HG03095 (cell line): ENCODE results near the gene RAB31.
"Not testable (repeated sequence)": the region's sequence is repeated elsewhere in the genome, so short reads cannot be mapped to it uniquely, and the experiment has no call there.

ENCODE experiments used
- ATAC-seq: cut with Tn5 transposase; IDR thresholded peaks from one replicate; pipeline ENCODE4 v1.9.1; 2021; ENCODE audit warnings: moderate library complexity; ENCODE audit not compliant: unreplicated experiment

The RAB31 gene

GRCh38 chr18:9708057-9708433, at the start of gene RAB31:
Gene RAB31, plus strand, starts transcription at chr18:9708301. Its CDS starts 105 bp downstream, at chr18:9708406.
- ATAC-seq, result peak; percentile 45

GRCh38 chr18:9659499-9660375, 48.4 kb upstream of the RAB31 start:
- no peak for ATAC-seq

DNA sequence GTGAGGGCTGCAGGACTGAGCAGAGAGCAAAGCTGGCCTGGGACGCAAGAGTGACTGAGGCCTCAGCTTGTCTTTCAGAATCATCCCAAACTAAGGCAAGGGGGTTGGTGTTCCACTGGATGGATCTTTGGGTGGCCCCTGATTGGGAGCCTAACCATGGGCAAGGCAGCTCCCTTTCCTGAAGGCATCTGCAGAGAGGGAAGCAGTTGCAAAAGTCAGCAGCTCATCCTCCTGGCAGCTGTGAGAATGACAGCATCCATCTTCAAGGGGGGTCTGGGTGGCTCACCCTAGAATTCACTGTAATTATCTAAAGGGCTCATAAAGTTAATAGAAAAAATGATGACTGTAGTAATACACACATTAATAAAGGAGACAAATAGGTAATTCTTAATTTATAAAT, 46.5 kb upstream of the RAB31 start:
- no peak for ATAC-seq

DNA sequence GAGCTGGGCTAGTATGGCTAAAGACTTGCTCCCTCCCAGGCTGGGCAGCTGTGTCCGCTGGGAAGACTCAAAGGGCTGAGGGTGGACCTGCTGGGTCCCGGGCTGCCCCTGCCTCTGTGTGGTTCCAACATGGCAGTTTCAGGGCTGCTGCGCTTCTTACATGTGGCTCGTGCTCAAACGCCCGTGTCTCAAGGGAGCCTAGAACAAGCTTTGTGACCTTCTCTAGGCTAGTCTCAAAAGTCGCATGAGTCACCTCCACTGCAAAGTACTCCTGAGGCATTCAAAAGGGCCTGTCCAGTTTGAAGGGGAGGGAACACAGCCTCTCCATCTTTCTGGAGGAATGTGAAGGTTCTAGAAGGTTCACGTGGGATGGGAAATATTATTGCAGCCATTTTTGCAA, 44.7 kb upstream of the RAB31 start:
- no peak for ATAC-seq

GRCh38 chr18:9665314-9665713, 42.8 kb upstream of the RAB31 start:
- no peak for ATAC-seq

DNA sequence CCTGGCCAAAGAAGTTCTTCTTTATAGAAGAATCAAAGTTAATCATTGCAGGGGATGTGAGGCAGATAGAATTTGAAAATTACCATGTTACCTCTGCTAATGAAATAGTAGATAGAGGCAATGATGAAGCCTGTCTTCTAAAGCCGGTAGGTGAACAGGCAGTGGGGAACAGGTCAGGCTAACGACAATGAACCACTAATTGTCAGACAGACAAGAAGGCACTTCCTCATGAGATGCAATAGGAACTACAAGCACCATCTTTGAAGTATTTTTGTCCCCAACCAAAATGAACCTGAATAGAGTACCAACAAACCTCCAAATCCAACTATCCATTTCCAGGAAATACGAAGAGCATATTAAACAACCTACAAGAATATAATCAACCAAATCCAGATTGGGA, 41.6 kb upstream of the RAB31 start:
- no peak for ATAC-seq

DNA sequence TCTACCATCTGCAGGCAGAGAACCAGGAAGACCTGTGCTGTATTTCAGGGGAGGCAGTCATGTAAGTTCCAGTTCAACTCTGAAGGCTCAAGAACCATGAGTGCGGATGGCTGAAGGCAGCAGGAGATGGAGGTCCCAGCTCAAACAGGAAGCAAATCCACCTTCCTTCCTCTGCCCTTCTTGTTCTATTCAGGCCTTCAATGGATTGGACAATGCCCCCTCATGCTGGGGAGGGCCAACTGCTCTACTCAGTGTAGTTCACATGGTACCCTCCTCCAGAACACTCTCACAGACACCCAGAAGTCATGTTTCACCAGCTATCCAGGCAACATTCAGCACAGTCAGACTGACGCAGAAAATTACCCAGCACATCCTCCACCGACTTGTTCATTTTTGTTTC, 39.1 kb upstream of the RAB31 start:
- no peak for ATAC-seq

GRCh38 chr18:9671214-9671613, 36.9 kb upstream of the RAB31 start:
- no peak for ATAC-seq

GRCh38 chr18:9673296-9674251, 34.5 kb upstream of the RAB31 start:
- peak; percentile 96 for ATAC-seq

GRCh38 chr18:9678216-9678615, 29.9 kb upstream of the RAB31 start:
- not testable (repeated sequence) for ATAC-seq

DNA sequence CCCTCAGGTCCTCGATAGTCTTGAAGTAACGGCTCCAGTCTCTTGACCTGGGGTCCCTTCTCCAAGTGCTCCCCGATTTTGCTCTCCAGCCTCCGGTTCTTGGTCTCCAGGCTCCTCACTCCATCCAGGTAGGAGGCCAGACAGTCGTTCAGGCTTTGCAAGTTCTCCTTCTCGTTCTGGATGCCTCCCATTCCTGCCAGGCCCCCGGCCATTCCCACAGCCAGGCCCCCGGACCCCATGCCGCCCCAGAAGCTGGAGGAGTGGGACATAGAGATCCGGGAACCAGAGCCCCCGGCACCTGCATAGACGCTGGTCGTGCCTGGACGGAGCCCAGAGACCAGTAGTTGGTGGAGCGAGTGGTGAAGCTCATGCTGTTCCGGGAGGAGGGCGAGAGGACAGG, 29.0 kb upstream of the RAB31 start:
- no peak for ATAC-seq

DNA sequence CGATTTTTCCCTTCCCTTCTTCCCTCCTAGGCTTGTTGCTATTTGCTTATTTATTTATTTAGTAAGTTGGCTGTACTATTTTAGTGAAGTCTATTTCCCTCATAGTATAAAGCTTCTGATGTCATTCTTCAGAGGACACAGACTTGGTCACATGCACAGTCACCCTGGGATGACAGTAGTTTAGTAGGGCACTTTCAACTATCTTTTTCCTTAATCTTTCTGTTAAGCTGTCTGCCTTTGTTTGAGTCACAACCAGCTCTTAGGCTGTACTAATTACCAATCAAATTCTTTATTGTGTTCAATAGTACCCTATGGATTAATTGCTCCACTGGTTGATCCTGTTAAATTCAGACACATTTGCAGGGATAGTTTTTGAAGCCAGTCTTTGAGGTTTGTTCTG, 26.9 kb upstream of the RAB31 start:
- no peak for ATAC-seq

- no peak for ATAC-seq
These were observed 25.5 kb upstream of the RAB31 start for GRCh38 chr18:9682572-9682971.

- ATAC-seq, result no peak
These were observed 24.4 kb upstream of the RAB31 start for GRCh38 chr18:9683418-9684396.

- no peak for ATAC-seq
These were observed 23.1 kb upstream of the RAB31 start for GRCh38 chr18:9684881-9685614.

- no peak for ATAC-seq
These were observed 22.5 kb upstream of the RAB31 start for GRCh38 chr18:9685615-9685890.

DNA sequence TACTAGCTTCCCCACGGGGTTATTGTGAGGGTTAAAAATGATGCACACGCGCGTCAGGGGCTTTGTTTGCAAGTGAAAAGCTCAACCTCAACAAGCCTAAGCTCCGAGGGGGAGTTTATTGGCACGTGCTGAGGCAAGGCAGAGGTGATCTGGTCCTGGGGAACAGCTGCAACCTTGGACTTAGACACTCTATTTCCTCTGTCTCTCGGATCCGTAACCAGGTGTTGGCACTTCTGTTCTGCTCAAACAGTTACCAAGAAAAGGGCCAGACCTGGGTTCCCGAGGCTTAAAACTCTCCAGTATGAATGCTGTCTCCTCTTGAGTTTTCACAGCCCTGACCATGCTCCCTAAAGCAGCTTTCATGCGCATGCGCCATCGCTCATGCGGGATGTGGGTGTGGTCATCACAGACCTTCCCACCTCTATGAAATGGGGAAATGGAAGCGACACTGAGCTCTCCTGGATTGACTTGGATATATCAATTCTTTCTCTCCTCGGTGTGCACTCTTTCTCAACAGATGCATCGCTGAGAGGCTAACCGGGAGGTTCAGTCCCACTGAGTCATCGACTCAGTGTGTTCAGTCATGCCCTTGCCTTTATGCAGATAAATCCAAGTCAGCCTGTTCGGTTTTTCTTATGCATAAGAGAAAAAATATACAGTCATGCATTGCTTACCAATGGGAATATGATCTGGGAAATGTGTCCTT, 19.9 kb upstream of the RAB31 start:
- no peak for ATAC-seq

GRCh38 chr18:9689253-9689652, 18.8 kb upstream of the RAB31 start:
- ATAC-seq, result no peak

DNA sequence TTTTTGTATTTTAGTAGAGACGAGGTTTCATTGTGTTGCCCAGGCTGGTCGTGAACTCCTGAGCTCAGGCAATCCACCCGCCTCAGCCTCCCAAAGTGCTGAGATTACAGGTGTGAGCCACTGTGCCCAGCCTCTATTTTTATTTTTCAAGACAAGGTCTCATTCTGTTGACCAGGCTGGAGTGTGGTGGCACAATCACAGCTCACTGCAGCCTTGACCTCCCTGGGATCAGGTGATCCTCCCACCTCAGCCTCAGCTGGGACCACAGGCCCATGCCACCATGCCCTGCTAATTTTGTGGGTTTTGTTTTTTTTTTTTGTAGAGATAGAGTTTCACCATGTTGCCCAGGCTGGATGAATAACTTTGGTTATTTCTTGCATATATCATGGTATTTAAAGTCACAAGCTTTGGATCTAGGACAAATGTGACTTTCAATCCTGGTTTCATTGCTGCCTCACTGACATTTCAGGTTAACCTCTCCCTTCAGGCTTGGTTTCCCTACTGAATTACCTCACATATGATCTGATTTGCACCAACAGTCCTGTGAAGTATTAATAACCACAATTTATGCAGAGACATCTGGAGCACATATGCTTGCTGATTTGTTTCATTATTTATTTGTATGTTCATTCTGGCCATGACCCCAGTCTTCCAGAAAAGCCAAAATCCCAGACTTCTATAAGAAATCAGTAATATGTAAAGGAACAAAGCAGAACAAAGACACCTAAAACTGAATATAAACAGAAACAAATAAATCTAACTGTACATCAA, 17.5 kb upstream of the RAB31 start:
- ATAC-seq, result no peak
